Stimulated activated CD8-positive, alpha-beta memory T cell treated with anti-CD3 and anti-CD28 coated beads, Interleukin-15, amount 100 ng/mL, for 48 hours (primary cell): ENCODE data around the gene SCO1.
A peak's percentile ranks its signal among the peaks of the same experiment; 100 is the strongest.
"Not testable (repeated sequence)": the region's sequence is repeated elsewhere in the genome, so short reads cannot be mapped to it uniquely, and the experiment has no call there.

Experiments used
- DNase-seq, 2 donors: peaks; one replicate each; pipeline ENCODE4 v3.0.0-alpha.2; 2020; ENCODE audit warnings: low read depth in 2 of 2

SCO1 gene

GRCh38 chr17:10697092-10698081 lies at the start of gene SCO1, which contains the start of gene ADPRM:
TSS of gene SCO1 (minus strand) at chr17:10697533. CDS start at chr17:10697507, 26 bp downstream.
TSS of gene ADPRM (plus strand) at chr17:10697594. CDS start at chr17:10704927, 7,333 bp downstream.
- DNase-seq: peak; percentile 85 to 87

DNA sequence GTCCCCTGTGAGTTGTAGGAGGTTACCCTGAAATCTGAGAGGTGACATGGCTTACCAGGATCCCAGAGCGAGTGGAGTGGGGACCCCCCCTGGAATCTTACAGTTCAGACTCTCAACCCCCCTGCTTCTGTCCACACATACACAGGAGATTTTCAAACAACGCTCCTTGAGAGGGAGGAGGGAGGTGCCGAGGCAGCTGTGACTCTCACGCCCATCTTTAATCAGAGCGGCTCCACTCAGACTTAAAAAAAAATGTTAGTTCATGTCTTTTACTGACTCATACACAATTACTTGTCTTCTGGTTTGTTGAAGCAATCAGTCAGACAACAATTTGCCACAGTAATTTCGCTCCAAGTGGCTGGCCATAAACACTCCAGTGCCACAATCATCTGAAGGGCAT lies 47.9 kb upstream of the SCO1 start:
- no peak for DNase-seq

GRCh38 chr17:10744501-10745000 lies 47.2 kb upstream of the SCO1 start:
- no peak for DNase-seq

- no peak for DNase-seq
Observed at GRCh38 chr17:10743316-10744009, 46.1 kb upstream of the SCO1 start.

GRCh38 chr17:10742431-10742830 lies 45.1 kb upstream of the SCO1 start:
- no peak for DNase-seq

GRCh38 chr17:10741416-10742135 lies 44.2 kb upstream of the SCO1 start:
- DNase-seq: no peak

DNA sequence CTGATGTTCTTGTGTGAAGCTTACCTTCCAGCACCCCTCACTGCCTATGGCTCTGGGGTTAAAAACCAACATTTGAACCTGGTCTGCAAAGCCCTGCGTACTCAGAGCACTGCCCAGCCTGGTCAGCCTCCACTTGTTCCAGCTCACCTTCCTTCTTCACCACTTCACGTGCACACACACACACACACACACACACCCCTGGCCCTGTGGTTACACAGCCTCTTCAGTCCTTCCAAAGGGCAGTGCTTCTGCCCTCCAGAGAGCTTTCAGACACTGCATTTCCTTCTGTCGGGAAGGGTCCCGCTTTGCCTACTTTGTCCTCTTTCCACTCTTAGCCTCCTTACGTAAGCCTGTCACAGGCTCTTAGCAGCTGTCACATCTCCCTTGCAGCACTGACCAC lies 42.1 kb upstream of the SCO1 start:
- no peak for DNase-seq

DNA sequence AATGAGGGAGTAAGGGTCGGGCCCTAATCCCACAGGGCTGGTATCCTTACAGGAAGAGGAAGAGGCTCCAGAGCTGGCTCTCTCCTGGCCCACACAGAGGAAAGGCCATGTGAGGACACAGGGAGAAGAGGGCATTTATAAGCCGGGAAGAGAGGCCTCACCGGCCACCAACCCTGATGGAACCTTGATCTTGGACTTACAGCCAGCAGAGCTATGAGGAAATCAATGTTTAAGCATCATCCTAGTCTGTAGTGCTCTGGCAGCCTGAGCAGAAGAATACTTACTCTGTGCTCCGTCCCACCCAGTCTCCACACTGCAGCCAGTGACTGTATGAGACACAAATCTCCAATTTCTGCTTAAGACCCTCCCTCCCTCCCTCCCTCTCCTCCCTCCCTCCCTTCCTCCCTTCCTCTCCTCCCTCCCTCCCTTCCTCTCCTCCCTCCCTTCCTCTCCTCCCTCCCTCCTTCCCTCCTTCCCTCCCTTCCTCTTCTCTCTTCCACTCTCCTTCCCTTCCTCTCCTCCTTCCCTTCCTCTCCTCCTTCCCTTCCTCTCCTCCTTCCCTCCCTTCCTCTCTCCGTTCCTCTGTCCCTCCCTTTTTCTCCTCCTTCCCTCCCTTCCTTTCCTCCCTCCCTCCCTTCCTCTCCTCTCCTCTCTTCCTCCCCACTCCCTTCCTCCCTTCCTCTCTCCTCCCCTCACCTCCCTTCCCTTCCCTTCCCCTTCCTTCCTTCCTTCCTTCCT lies 41.4 kb upstream of the SCO1 start:
- DNase-seq: no peak

- no peak for DNase-seq
Observed at GRCh38 chr17:10737736-10738135, 40.4 kb upstream of the SCO1 start.

DNA sequence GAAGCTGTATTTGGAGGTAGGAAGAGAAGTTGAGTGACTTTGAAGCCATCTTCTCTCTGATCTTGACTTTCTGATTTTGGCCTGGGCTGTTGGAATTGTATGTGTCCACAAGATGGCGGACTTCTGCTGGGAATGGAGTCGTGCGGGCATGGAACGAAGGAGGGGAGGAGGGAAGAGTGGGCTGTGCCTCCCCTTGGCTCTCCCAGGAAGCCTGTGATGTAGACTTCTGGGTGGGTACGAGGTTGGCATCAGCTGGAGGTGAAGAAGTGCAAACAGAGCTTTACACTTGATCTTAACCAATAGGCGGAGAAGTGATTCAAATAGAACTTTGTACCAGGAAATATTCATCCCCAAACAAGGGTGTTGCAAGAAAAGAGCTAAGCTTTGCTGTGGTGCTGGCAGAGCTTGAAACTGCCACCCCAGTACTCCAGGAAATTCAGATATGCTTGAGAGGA lies 39.9 kb upstream of the SCO1 start:
- DNase-seq: no peak

DNA sequence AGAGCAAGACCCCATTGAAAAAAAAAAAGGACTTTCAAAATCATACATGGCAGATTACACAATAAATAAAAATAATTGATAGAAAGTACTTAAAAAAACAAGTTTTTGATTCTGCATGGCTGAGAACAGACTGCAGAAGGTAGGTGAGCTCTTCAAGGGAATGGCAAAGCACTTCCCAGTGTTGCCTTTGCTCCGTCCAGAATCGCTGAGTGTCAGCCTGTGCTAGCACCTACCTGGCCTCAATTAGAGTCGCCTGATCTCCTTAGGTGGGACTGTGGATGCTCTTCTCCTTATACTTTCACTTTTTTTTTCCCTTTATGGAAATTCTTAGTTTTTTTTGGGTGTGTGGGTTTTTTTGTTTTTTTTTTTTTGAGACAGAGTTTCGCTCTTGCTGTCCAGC lies 38.5 kb upstream of the SCO1 start:
- DNase-seq: no peak

DNA sequence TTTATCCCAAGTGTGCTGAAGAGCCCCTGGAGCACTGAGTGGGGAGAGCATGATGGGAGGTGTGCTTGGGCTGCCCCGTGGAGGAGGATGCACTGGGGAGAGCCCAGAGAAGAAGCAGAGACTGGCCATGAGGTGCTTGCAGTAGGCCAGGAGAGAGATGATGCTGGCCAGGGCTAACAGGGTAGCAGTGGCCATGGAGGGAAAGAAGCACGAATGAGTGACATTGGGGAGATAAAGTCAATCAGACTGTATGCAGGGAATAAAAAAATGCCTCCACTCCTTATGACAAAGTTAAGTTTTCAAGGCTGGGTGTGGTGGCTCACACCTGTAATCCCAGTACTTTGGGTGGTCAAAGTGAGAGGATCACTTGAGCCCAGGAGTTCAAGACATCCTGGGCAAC lies 37.9 kb upstream of the SCO1 start:
- no peak for DNase-seq

DNA sequence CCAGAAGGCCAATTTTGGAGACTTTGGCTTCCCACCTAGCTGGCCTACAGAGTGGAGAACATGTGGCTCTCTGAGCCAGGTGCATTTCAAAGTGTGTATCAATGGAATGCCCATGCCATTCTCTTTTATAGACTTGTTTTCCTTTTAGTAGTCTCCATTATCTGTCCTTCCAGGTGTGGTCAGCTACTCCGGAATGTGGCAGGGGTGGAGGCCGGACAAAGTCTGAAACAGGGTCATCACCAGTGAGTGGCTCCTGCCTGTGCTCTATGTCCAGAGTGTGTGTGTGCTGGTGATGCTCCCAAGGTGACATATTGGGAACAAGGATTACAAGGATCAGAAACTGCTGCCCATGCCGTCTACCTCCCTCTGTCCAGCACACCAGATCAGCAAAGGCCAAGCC lies 36.3 kb upstream of the SCO1 start:
- no peak for DNase-seq

DNA sequence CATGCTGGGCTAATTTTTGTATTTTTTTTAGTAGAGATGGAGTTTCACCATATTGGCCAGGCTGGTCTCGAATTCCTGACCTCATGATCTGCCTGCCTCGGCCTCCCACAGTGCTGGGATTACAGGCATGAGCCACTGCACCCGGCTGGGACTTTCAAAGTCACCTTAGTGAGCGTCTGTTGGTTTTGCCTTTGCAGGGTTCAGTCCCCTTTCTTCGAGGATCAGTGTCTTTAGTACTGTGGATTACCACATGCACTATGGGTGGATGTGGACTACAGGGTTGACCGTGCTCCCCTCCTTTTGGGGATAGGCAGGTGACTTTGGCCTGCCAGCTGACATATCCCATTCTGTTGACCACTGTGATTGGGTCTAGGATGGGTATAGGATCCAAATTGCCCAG lies 34.8 kb upstream of the SCO1 start:
- DNase-seq: not testable (repeated sequence)

GRCh38 chr17:10731408-10731879 lies 34.1 kb upstream of the SCO1 start:
- DNase-seq: no peak

DNA sequence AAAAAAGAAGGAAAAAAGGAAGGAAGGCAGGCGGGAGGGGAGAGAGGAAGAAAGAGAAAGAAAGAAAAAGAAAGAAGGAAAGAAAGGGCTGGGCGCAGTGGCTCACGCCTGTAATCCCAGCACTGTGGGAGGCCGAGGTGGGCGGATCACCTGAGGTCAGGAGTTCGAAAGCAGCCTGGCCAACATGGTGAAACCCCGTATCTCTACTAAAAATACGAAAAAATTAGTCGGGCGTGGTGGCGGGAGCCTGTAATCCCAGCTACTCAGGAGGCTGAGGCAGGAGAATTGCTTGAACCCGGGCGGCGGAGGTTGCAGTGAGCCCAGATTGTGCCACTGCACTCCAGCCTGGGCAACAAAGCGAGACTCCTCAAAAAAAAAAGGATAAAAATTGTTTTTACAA lies 32.9 kb upstream of the SCO1 start:
- not testable (repeated sequence) for DNase-seq

- peak; percentile 25 to 27 for DNase-seq
Observed at GRCh38 chr17:10729334-10730193, 32.2 kb upstream of the SCO1 start, which contains the start of gene TMEM220. TSS of gene TMEM220 (minus strand) at chr17:10730023. CDS start at chr17:10729851, 172 bp downstream.

GRCh38 chr17:10728331-10728892 lies 31.1 kb upstream of the SCO1 start:
- no peak for DNase-seq

DNA sequence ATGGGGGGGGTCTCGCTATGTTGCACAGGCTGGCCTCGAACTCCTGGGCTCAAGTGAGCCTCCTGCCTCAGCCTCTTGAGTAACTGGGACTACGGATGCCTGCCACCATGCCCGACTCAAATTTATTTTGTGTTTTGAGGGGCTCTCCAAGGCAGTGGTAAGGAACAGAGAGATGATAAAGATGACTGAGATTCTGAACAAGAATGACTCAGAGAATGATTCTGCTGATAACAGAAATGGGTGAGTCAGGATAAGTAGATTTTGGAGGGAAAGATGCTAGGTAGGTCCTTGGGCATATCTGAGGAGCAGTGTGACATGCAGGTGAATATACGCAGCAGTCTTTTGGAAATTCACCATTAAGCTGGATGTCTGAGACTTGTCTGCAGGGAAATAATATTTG lies 29.9 kb upstream of the SCO1 start:
- peak in 1 of 2 donors; percentile 7 for DNase-seq
